K562 (cell line): ENCODE data around the gene KLHL20. TPM values are rescaled to one million over a fixed set of nuclear protein-coding genes. Genes with fewer than 3 reads are reported as not detected.

Experiments used
- ATF1 ChIP-seq, 2 experiments: fragments of 450-650 bp in 1 of 2; IDR thresholded peaks; 2 replicates each; pipeline ENCODE4 v1.6.1; 2016; ENCODE audit warnings: missing compliant biosample characterization in 1 of 2, missing genetic modification characterization in 1 of 2
- ATF2 ChIP-seq: sonication (generic); formaldehyde crosslinking; IDR thresholded peaks from 2 replicates; pipeline ENCODE4 v1.8.1; 2022; ENCODE audit warnings: missing genetic modification reagents
- ETS1 ChIP-seq: conservative IDR thresholded peaks from 2 replicates; pipeline ENCODE4 v1.6.1; 2011; ENCODE audit warnings: low read depth, mild to moderate bottlenecking, low read length; ENCODE audit not compliant: control insufficient read depth
- FOXJ3 ChIP-seq: sonication (generic); formaldehyde crosslinking; IDR thresholded peaks from 2 replicates; pipeline ENCODE4 v1.4.0; 2020; ENCODE audit warnings: mild to moderate bottlenecking, missing genetic modification reagents
- HOMEZ ChIP-seq: fragments of 250-450 bp; sonication (Bioruptor Pico); IDR thresholded peaks from 2 replicates; pipeline ENCODE4 v1.4.0; 2020; ENCODE audit warnings: mild to moderate bottlenecking, moderate library complexity
- HSF4 ChIP-seq: fragments of 250-450 bp; sonication (Bioruptor Pico); IDR thresholded peaks from 2 replicates; pipeline ENCODE4 v2.1.2; 2022; ENCODE audit warnings: mild to moderate bottlenecking, moderate library complexity, borderline replicate concordance
- LARP7 ChIP-seq: fragments of 450-650 bp; IDR thresholded peaks from 2 replicates; pipeline ENCODE4 v1.6.1; 2016
- MEF2D ChIP-seq: conservative IDR thresholded peaks from 2 replicates; pipeline ENCODE4 v1.6.1; 2016; ENCODE audit warnings: low read depth, missing genetic modification characterization, missing compliant biosample characterization
- NCOR1 ChIP-seq: fragments of 450-650 bp; IDR thresholded peaks from 2 replicates; pipeline ENCODE4 v1.6.1; 2016; ENCODE audit warnings: mild to moderate bottlenecking, moderate library complexity
- NEUROD1 ChIP-seq: fragments of 150-350 bp; IDR thresholded peaks from 2 replicates; pipeline ENCODE4 v1.6.1; 2014; ENCODE audit warnings: borderline replicate concordance, low read length, low read depth; ENCODE audit not compliant: partially characterized antibody
- PTRF ChIP-seq: fragments of 450-650 bp; IDR thresholded peaks from 2 replicates; pipeline ENCODE4 v1.6.1; 2016; ENCODE audit warnings: mild to moderate bottlenecking, missing genetic modification characterization, missing compliant biosample characterization
- SETDB1 ChIP-seq: IDR thresholded peaks from one replicate; pipeline ENCODE4 v1.6.1; 2012; ENCODE audit warnings: low read length, control low read depth, inconsistent platforms
- SMARCB1 ChIP-seq: IDR thresholded peaks from 2 replicates; pipeline ENCODE4 v1.6.1; 2011; ENCODE audit warnings: improper control_type of control experiment, low read depth; ENCODE audit not compliant: insufficient read length
- TFE3 ChIP-seq: fragments of 450-650 bp; formaldehyde crosslinking; IDR thresholded peaks from 2 replicates; pipeline ENCODE4 v1.4.0; 2020; ENCODE audit warnings: mild to moderate bottlenecking, mixed read lengths
- ZFX ChIP-seq: sonication (generic); formaldehyde crosslinking; IDR thresholded peaks from 2 replicates; pipeline ENCODE4 v1.8.0; 2022; ENCODE audit warnings: mild to moderate bottlenecking, missing genetic modification reagents, moderate library complexity
- ZNF41 ChIP-seq: fragments of 250-450 bp; sonication (Bioruptor Pico); conservative IDR thresholded peaks from 2 replicates; pipeline ENCODE4 v1.4.0; 2020; ENCODE audit warnings: mild to moderate bottlenecking
- ZNF518B ChIP-seq: fragments of 250-450 bp; sonication (Bioruptor Pico); IDR thresholded peaks from 2 replicates; pipeline ENCODE4 v1.5.0; 2021; ENCODE audit warnings: mild to moderate bottlenecking, moderate library complexity
- ZNF778 ChIP-seq: fragments of 450-650 bp; formaldehyde crosslinking; IDR thresholded peaks from 2 replicates; pipeline ENCODE4 v1.4.0; 2020; ENCODE audit warnings: mild to moderate bottlenecking, moderate library complexity
- polyA plus RNA-seq, 8 experiments: library from polyadenylated mRNA; depleted of rRNA in 4 of 8; stranded (reverse) in 5 of 8; unstranded in 3 of 8; fragments of >200 nt; fragmentation: Nextera tagmentation in 2 of 8; fragmentation: Illumina TruSeq in 1 of 8; extraction: Ambion mirVana in 2 of 8; extraction: Trizol in 1 of 8; gene quantifications; 2 replicates each; pipeline versions ENCODE4 v1.2.1 to v1.2.3, GENCODE V29; 2011 to 2014; ENCODE audit warnings: inconsistent platforms in 1 of 8, missing spikeins in 1 of 8
- total RNA-seq, 7 experiments: library from RNA; depleted of rRNA in 6 of 7; stranded (reverse); fragments of >200 nt in 6 of 7; fragmentation: Illumina TruSeq in 2 of 7; extraction: Trizol in 2 of 7; gene quantifications; 2 replicates each; pipeline versions ENCODE4 v1.2.1 to v1.2.3, GENCODE V29; 2011 to 2021; ENCODE audit warnings: low replicate concordance in 1 of 7

Gene KLHL20
- total and polyA plus RNA-seq, 9 of the 15 experiments (the other 6 are each of a cell fraction or from before 2014, with no cell fraction given), result 8.9 to 23.2 (median 16.8) TPM

GRCh38 chr1:173714759-173715537 lies at the start of gene KLHL20 (continued):
- no peak for TF ChIP-seq ZNF518B (CRISPR knock-in tag)
- TF ChIP-seq NEUROD1, result peak; percentile 85
- TF ChIP-seq FOXJ3, result no peak
- TF ChIP-seq ATF1 (CRISPR knock-in tag; IDR thresholded peaks at IDR 0.05), result no peak
- TF ChIP-seq ATF1 (tag; IDR thresholded peaks at IDR 0.05), result peak; percentile 80
- TF ChIP-seq ZFX (CRISPR knock-in tag), result peak; percentile 91
- no peak for TF ChIP-seq ZNF778 (CRISPR knock-in tag)
- TF ChIP-seq TFE3 (CRISPR knock-in tag), result no peak; the same call in 1 of the 2 replicates
- no peak for TF ChIP-seq HSF4 (CRISPR knock-in tag)
- TF ChIP-seq SMARCB1, result no peak
- TF ChIP-seq ETS1, result peak; percentile 67; the same call in 1 of the 2 replicates
- no peak for TF ChIP-seq SETDB1
- peak; percentile 46; the same call in 1 of the 2 replicates for TF ChIP-seq NCOR1
- TF ChIP-seq ATF2 (CRISPR knock-in tag), result no peak
- TF ChIP-seq ZNF41 (CRISPR knock-in tag), result no peak
- no peak for TF ChIP-seq PTRF (tag)
- TF ChIP-seq MEF2D (tag), result peak; percentile 58; the same call in 1 of the 2 replicates
- no peak for TF ChIP-seq HOMEZ (CRISPR knock-in tag)
- peak; percentile 98 for TF ChIP-seq LARP7
